HepG2 (cell line): ENCODE results near the gene MICALL2. TPM values are rescaled to one million over a fixed set of nuclear protein-coding genes. Genes with fewer than 3 reads are reported as not detected.

Experiments used
- DR1 ChIP-seq: sonication (generic); formaldehyde crosslinking; IDR thresholded peaks from 2 replicates; pipeline ENCODE4 v1.8.0; 2021; ENCODE audit warnings: mild to moderate bottlenecking, missing genetic modification reagents, inconsistent platforms
- GFI1 ChIP-seq: sonication (generic); formaldehyde crosslinking; IDR thresholded peaks from 2 replicates; pipeline ENCODE4 v1.5.0; 2020; ENCODE audit warnings: missing genetic modification reagents, mild to moderate bottlenecking, borderline replicate concordance
- HNRNPL ChIP-seq: fragments of 200-400 bp; formaldehyde crosslinking; IDR thresholded peaks from 2 replicates; pipeline ENCODE4 v1.6.1; 2017; ENCODE audit warnings: mild to moderate bottlenecking, low read depth, low read length
- LCORL ChIP-seq, 2 experiments: fragments of 450-650 bp in 1 of 2; sonication (generic) in 1 of 2; formaldehyde crosslinking in 1 of 2; IDR thresholded peaks; 2 replicates each; pipeline versions ENCODE4 v1.5.0 to v1.6.1; 2017 to 2020; ENCODE audit warnings: antibody characterized with exemption in 1 of 2, missing genetic modification reagents in 1 of 2
- MAFK ChIP-seq, 2 experiments: IDR thresholded peaks in 1 of 2; conservative IDR thresholded peaks in 1 of 2; 2 replicates each; pipeline ENCODE4 v1.6.1; 2011; ENCODE audit warnings: improper control_type of control experiment in 2 of 2, low read length in 2 of 2
- SIX1 ChIP-seq: sonication (generic); formaldehyde crosslinking; IDR thresholded peaks from 2 replicates; pipeline ENCODE4 v1.4.0; 2020; ENCODE audit warnings: missing genetic modification reagents, borderline replicate concordance
- SMARCC2 ChIP-seq: fragments of 450-650 bp; IDR thresholded peaks from 2 replicates; pipeline ENCODE4 v1.6.1; 2017; ENCODE audit warnings: antibody characterized with exemption, mild to moderate bottlenecking
- SMARCE1 ChIP-seq: fragments of 450-650 bp; IDR thresholded peaks from 2 replicates; pipeline ENCODE4 v1.6.1; 2017; ENCODE audit warnings: borderline replicate concordance
- TBX2 ChIP-seq: sonication (generic); formaldehyde crosslinking; IDR thresholded peaks from 2 replicates; pipeline ENCODE4 v1.5.0; 2020; ENCODE audit warnings: missing genetic modification reagents, mild to moderate bottlenecking, borderline replicate concordance
- TMF1 ChIP-seq: sonication (generic); formaldehyde crosslinking; IDR thresholded peaks from 2 replicates; pipeline ENCODE4 v1.8.1; 2022; ENCODE audit warnings: low read depth, missing genetic modification reagents
- ZFP90 ChIP-seq: sonication (generic); formaldehyde crosslinking; IDR thresholded peaks from 2 replicates; pipeline ENCODE4 v1.8.0; 2022; ENCODE audit warnings: missing genetic modification reagents, mild to moderate bottlenecking, inconsistent platforms, borderline replicate concordance
- ZFY ChIP-seq: sonication (generic); formaldehyde crosslinking; IDR thresholded peaks from 2 replicates; pipeline ENCODE4 v1.4.0; 2020; ENCODE audit warnings: missing genetic modification reagents
- ZNF329 ChIP-seq: sonication (generic); formaldehyde crosslinking; IDR thresholded peaks from 2 replicates; pipeline ENCODE4 v1.9.0; 2021; ENCODE audit warnings: low read depth, mild to moderate bottlenecking, missing genetic modification reagents
- ZNF335 ChIP-seq: sonication (generic); formaldehyde crosslinking; IDR thresholded peaks from 2 replicates; pipeline ENCODE4 v1.4.0; 2020; ENCODE audit warnings: missing genetic modification reagents
- ZNF557 ChIP-seq: sonication (generic); formaldehyde crosslinking; IDR thresholded peaks from 2 replicates; pipeline ENCODE4 v1.4.0; 2020; ENCODE audit warnings: missing genetic modification reagents
- polyA plus RNA-seq, 8 experiments: library from polyadenylated mRNA; depleted of rRNA in 3 of 8; stranded (reverse) in 7 of 8; unstranded in 1 of 8; fragments of >200 nt; fragmentation: Illumina TruSeq in 4 of 8; extraction: Trizol in 4 of 8; gene quantifications; 2 replicates each; pipeline versions ENCODE4 v1.2.1 to v1.2.3, GENCODE V29; 2011 to 2016; ENCODE audit warnings: low read depth in 4 of 8, missing spikeins in 1 of 8, mixed read lengths in 1 of 8; ENCODE audit not compliant: insufficient read depth in 1 of 8
- total RNA-seq, 5 experiments: library from RNA; depleted of rRNA; stranded (reverse); fragments of >200 nt; fragmentation: Illumina TruSeq; extraction: Trizol; gene quantifications; 2 replicates each; pipeline ENCODE4 v1.2.3, GENCODE V29; 2016; ENCODE audit warnings: low read depth in 1 of 5
- TF ChIP-seq, protein P1 (sequence below): sonication (generic); formaldehyde crosslinking; IDR thresholded peaks from 2 replicates; pipeline ENCODE4 v1.4.0; 2020; ENCODE audit warnings: missing genetic modification reagents, mild to moderate bottlenecking, borderline replicate concordance
- TF ChIP-seq, protein P2 (sequence below): sonication (generic); formaldehyde crosslinking; IDR thresholded peaks from 2 replicates; pipeline ENCODE4 v1.4.0; 2020; ENCODE audit warnings: missing genetic modification reagents
- TF ChIP-seq, protein P3 (sequence below): sonication (generic); formaldehyde crosslinking; IDR thresholded peaks from 2 replicates; pipeline ENCODE4 v1.4.0; 2020; ENCODE audit warnings: missing genetic modification reagents
- TF ChIP-seq, protein P4 (sequence below): sonication (generic); formaldehyde crosslinking; IDR thresholded peaks from 2 replicates; pipeline ENCODE4 v1.4.0; 2020; ENCODE audit warnings: mild to moderate bottlenecking, missing genetic modification reagents

MICALL2 gene
- total and polyA plus RNA-seq, 2 of the 13 experiments (the other 11 are each of a cell fraction or from before 2014, with no cell fraction given): 5.8 to 12.4 TPM

DNA sequence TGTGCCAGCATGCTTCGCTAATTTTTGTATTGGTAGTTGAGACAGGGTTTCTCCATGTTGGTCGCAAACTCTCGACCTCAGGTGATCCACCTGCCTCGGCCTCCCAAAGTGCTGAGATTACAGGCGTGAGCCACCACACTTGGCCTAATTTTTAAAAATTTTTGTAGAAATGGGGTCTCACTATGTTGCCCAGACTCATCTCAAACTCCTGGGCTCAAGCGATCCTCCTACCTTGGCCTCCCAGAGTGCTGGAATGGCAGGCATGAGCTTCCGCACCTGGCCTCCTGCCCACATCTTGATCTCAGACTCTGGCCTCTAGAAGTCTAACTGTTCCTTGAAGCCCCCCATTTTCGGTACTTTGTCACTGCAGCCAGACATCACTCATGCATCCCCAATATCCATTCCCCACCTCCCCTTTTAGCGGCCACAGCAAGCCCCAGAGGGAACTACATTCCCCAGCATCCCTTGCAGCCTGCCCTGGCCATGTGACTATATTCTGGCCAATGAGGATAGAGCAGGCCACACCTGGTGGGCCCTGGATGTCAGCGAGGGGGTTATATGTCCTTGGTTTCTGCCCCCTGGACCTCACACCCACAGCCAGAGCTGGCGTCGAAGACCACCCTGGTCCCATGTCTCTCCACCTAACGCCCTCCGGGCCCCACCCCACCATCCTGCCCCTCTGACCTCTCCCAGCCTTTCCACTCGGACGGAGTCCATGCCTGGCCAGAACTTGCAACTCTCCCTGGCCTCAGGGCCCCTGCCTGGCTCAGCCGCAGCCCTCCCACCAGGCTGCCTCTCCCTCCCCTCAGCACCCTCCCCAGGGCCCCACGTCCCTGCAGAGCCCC is 33.8 kb downstream of the MICALL2 start (continued):
- TF ChIP-seq GFI1 (CRISPR knock-in tag) (no peak), ZFY (CRISPR knock-in tag) (peak; percentile 81), DR1 (CRISPR knock-in tag) (no peak), ZNF557 (no peak), SMARCC2 (no peak), HNRNPL (no peak), TBX2 (CRISPR knock-in tag) (peak; percentile 37; the same call in 1 of the 2 replicates), TMF1 (no peak), SMARCE1 (no peak), ZNF335 (CRISPR knock-in tag) (no peak), ZNF329 (CRISPR knock-in tag) (no peak), SIX1 (CRISPR knock-in tag) (no peak), MAFK (conservative IDR thresholded peaks at IDR 0.05 in 1 of 2, IDR thresholded peaks at IDR 0.05 in 1 of 2; ENCODE audit: low read length in 2 of 2) (no peak), LCORL (IDR thresholded peaks at IDR 0.05) (no peak), LCORL (CRISPR knock-in tag; IDR thresholded peaks at IDR 0.05) (0 out of 2 replicates have a peak, but pooled peaks have one; percentile 49), ZFP90 (CRISPR knock-in tag) (no peak)
- TF ChIP-seq, protein P1, sequence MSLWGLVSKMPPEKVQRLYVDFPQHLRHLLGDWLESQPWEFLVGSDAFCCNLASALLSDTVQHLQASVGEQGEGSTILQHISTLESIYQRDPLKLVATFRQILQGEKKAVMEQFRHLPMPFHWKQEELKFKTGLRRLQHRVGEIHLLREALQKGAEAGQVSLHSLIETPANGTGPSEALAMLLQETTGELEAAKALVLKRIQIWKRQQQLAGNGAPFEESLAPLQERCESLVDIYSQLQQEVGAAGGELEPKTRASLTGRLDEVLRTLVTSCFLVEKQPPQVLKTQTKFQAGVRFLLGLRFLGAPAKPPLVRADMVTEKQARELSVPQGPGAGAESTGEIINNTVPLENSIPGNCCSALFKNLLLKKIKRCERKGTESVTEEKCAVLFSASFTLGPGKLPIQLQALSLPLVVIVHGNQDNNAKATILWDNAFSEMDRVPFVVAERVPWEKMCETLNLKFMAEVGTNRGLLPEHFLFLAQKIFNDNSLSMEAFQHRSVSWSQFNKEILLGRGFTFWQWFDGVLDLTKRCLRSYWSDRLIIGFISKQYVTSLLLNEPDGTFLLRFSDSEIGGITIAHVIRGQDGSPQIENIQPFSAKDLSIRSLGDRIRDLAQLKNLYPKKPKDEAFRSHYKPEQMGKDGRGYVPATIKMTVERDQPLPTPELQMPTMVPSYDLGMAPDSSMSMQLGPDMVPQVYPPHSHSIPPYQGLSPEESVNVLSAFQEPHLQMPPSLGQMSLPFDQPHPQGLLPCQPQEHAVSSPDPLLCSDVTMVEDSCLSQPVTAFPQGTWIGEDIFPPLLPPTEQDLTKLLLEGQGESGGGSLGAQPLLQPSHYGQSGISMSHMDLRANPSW: no peak
- TF ChIP-seq, protein P2, sequence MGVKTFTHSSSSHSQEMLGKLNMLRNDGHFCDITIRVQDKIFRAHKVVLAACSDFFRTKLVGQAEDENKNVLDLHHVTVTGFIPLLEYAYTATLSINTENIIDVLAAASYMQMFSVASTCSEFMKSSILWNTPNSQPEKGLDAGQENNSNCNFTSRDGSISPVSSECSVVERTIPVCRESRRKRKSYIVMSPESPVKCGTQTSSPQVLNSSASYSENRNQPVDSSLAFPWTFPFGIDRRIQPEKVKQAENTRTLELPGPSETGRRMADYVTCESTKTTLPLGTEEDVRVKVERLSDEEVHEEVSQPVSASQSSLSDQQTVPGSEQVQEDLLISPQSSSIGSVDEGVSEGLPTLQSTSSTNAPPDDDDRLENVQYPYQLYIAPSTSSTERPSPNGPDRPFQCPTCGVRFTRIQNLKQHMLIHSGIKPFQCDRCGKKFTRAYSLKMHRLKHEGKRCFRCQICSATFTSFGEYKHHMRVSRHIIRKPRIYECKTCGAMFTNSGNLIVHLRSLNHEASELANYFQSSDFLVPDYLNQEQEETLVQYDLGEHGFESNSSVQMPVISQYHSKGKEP (CRISPR knock-in tag): no peak
- TF ChIP-seq, protein P3, sequence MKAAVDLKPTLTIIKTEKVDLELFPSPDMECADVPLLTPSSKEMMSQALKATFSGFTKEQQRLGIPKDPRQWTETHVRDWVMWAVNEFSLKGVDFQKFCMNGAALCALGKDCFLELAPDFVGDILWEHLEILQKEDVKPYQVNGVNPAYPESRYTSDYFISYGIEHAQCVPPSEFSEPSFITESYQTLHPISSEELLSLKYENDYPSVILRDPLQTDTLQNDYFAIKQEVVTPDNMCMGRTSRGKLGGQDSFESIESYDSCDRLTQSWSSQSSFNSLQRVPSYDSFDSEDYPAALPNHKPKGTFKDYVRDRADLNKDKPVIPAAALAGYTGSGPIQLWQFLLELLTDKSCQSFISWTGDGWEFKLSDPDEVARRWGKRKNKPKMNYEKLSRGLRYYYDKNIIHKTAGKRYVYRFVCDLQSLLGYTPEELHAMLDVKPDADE: no peak
- TF ChIP-seq, protein P4, sequence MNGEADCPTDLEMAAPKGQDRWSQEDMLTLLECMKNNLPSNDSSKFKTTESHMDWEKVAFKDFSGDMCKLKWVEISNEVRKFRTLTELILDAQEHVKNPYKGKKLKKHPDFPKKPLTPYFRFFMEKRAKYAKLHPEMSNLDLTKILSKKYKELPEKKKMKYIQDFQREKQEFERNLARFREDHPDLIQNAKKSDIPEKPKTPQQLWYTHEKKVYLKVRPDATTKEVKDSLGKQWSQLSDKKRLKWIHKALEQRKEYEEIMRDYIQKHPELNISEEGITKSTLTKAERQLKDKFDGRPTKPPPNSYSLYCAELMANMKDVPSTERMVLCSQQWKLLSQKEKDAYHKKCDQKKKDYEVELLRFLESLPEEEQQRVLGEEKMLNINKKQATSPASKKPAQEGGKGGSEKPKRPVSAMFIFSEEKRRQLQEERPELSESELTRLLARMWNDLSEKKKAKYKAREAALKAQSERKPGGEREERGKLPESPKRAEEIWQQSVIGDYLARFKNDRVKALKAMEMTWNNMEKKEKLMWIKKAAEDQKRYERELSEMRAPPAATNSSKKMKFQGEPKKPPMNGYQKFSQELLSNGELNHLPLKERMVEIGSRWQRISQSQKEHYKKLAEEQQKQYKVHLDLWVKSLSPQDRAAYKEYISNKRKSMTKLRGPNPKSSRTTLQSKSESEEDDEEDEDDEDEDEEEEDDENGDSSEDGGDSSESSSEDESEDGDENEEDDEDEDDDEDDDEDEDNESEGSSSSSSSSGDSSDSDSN (CRISPR knock-in tag): no peak
